RCC 7860 (cell line): ENCODE data around the gene ALOX15B.
"Not testable (repeated sequence)": the region's sequence is repeated elsewhere in the genome, so short reads cannot be mapped to it uniquely, and the experiment has no call there.

Source experiments
- DNase-seq: peaks from one replicate; pipeline ENCODE4 v3.0.0-alpha.2; 2015; ENCODE audit warnings: low spot score
- FAIRE-seq: peaks from 2 replicates; lab custom pipeline; 2012; peaks lifted over from hg19 to GRCh38; lab: Jason Lieb, UNC

The ALOX15B gene

GRCh38 chr17:8060274-8060673, 21.4 kb downstream of the ALOX15B start:
- FAIRE-seq (peak; percentile 57), DNase-seq (peak; percentile 10)

GRCh38 chr17:8061851-8062250, 23.0 kb downstream of the ALOX15B start:
- not testable (repeated sequence) for DNase-seq, FAIRE-seq

- no peak for FAIRE-seq
- DNase-seq: no peak
These were observed 23.6 kb downstream of the ALOX15B start for GRCh38 chr17:8062435-8062806.

- FAIRE-seq (no peak), DNase-seq (no peak)
These were observed 24.1 kb downstream of the ALOX15B start for GRCh38 chr17:8062807-8063483.

GRCh38 chr17:8063761-8064534, 25.1 kb downstream of the ALOX15B start:
- DNase-seq (no peak), FAIRE-seq (no peak)

- FAIRE-seq (no peak), DNase-seq (no peak)
These were observed 25.7 kb downstream of the ALOX15B start for GRCh38 chr17:8064561-8065019.

GRCh38 chr17:8066841-8067775, 28.2 kb downstream of the ALOX15B start:
- FAIRE-seq: no peak
- no peak for DNase-seq

GRCh38 chr17:8067806-8068205, 28.9 kb downstream of the ALOX15B start:
- DNase-seq (no peak), FAIRE-seq (no peak)

- DNase-seq: no peak
- no peak for FAIRE-seq
These were observed 30.1 kb downstream of the ALOX15B start for GRCh38 chr17:8068736-8069586.

- FAIRE-seq (no peak), DNase-seq (no peak)
These were observed 30.7 kb downstream of the ALOX15B start for GRCh38 chr17:8069587-8069860.

- DNase-seq: no peak
- FAIRE-seq: no peak
These were observed 32.6 kb downstream of the ALOX15B start for GRCh38 chr17:8071496-8071895.

DNA sequence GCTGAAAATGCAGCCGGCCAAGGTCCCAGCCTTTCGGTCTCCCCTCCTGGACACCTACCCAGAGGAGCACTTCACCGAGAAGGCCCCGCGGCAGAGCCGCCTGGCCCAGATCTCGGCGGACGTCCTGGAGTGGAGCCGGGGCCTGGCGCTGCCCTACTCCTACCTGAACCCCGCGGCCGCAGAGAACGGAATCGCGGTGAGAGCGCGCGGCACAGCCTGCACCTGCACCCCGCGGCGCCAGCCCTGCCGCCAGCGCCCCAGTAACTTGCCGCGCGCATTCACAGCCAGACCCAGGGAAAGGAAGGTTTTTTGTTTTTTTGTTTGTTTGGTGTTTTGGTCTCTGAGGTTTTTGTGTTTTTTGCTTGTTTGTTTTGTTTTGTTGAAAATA, 33.5 kb downstream of the ALOX15B start:
- FAIRE-seq: no peak
- no peak for DNase-seq

- FAIRE-seq (no peak), DNase-seq (no peak)
These were observed 34.0 kb downstream of the ALOX15B start for GRCh38 chr17:8072729-8073461.

- FAIRE-seq: no peak
These were observed 35.0 kb downstream of the ALOX15B start for GRCh38 chr17:8073627-8074484.

DNA sequence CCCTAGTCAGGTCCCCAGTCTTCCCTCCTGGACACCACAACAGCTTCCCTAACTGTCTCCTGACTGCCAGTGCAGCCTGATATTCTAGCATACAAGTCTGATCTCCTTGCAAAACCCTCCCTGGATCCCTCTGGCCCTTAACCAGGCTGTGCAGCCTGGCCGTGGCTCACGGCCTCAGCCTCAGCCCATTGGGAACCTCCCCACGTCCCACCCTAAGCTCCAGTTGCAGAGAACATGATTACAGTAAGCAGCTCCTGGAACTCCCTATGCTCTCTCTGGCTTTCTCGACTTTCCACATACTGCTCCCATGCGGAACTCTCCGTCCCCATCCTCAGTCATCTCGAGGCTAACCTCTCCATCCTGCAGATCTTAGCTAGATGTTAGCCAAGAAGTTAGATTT, 35.7 kb downstream of the ALOX15B start:
- FAIRE-seq: no peak
- no peak for DNase-seq

More at GRCh38 chr17:8073627-8074484, 35.0 kb downstream of the ALOX15B start:
- DNase-seq: peak; percentile 28

DNA sequence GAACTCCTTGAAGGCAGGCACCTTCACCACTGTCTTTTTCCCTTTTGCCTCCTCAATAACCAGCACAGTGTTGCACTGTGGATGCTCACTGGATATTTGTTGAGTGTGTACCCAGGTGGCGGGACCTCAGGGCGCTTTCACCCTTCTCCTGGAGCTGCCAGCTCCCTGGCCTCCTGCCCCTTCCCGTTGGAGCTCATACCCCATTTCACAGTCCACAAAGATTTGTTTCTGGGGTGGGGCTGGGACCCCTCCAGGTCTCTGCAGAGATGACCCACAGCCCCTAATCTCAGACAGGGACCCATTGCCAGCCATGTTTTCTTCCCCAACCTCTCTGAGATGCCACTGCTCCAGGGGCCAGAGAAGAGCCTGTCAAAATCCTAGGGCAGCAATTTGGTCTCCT, 36.2 kb downstream of the ALOX15B start:
- DNase-seq: no peak
- FAIRE-seq: no peak

DNA sequence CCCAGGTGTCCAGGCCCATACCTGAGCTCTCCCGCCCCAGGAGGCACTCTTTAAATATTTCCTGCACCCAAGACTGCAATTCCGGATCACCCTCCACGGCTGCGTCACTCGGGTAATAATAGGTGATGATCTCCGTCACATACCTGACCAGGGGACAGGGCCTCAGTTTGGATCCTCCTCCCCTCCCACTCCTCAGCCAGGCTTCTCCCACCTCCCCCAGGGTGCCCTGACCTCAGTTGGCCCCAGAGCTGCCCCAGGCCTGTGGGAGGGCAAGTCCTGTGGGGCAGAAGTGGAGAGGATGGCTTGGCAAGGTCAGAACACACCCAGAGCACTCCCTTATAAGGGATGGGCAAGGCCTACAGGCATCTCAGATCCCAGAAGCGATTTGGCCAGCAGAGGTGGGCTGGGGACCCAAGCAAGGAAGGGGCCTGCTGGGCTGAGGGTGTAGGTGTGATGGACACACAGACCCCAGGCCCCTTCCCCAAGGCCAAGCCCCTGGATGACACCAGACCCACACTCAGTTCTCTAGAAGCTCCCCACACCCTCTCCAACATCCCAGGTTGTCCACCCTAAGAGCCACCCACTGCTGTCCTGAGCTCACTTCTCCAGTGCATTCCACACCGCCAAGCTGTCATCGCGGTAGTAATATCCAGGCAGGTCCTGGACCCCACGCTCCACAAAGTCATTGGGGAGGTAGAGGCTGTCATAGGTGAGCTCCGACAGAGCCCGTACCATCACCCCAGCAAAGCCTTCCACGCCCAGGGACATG, 36.9 kb downstream of the ALOX15B start:
- no peak for FAIRE-seq

More for the DNA sequence above, 36.9 kb downstream of the ALOX15B start:
- DNase-seq: no peak
